DND-41 (cell line): ENCODE measurements around the gene WNT5B.

Experiments
- CTCF ChIP-seq: IDR thresholded peaks from 2 replicates; pipeline ENCODE4 v1.5.1; 2012; ENCODE audit warnings: borderline replicate concordance, low read length, moderate library complexity, mild to moderate bottlenecking; ENCODE audit not compliant: poor library complexity, severe bottlenecking; ENCODE audit errors: extremely low read depth
- EZH2 ChIP-seq: IDR thresholded peaks from 3 replicates; pipeline ENCODE4 v1.6.1; 2012; ENCODE audit warnings: borderline replicate concordance, low read depth, mild to moderate bottlenecking, moderate library complexity, low read length, inconsistent platforms; ENCODE audit not compliant: severe bottlenecking

GRCh38 chr12:1670358-1671268, 41.6 kb downstream of the WNT5B start:
- TF ChIP-seq CTCF (no peak), EZH2 (no peak)
